HG03064 (cell line): ENCODE data around the gene ATP11C.
"Not testable (repeated sequence)": the region's sequence is repeated elsewhere in the genome, so short reads cannot be mapped to it uniquely, and the experiment has no call there.

ENCODE experiments used
- ATAC-seq: cut with Tn5 transposase; IDR thresholded peaks from one replicate; pipeline ENCODE4 v1.9.1; 2021; ENCODE audit warnings: low read depth; ENCODE audit not compliant: unreplicated experiment

Gene ATP11C

GRCh38 chrX:139864640-139865039, 68.2 kb downstream of the ATP11C start:
- ATAC-seq = no peak

- no peak for ATAC-seq
Observed at GRCh38 chrX:139862208-139862607, 70.6 kb downstream of the ATP11C start.

GRCh38 chrX:139856826-139857225, 76.0 kb downstream of the ATP11C start:
- not testable (repeated sequence) for ATAC-seq

DNA sequence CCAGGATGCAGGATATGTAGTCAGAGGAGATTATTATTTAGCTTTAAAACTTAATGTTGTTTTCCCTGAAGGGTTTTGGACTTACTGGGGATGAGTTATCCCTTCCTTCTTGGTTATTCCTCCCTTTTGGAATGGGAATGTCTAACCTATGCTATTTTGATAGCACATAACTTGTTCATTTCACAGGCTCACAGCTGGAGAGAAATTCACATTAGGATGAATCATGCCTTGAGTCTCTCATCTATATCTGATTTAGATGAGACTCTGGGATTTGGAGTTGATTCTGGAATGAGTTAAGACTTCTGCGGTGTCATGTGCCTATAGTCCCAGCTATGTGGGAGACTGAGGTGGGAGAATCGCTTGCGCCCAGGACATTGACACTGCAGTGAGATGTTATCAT, 81.1 kb downstream of the ATP11C start:
- no peak for ATAC-seq

- no peak for ATAC-seq
Observed at GRCh38 chrX:139850968-139851367, 81.9 kb downstream of the ATP11C start.

- peak; percentile 83 for ATAC-seq
Observed at GRCh38 chrX:139844884-139845283, 88.0 kb downstream of the ATP11C start.

DNA sequence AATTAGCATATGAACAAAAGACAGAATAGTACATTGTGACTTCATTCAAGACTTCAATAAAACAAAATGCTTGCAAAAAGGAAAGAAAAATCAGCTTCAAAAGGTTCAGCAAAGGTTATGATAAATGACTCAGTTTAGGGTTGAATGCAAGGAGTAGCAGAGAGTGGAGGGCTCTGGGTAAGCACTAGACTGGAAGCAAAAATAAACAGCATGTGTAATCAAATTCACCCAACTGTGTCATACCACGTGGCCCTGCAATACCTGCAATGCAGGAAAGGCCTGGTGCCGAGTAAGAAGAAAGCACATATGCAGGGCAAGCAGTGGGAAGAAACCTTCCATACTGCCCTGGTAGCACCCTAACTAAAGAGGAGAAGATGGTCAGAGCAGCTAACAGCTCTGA, 88.7 kb downstream of the ATP11C start:
- ATAC-seq = peak; percentile 57

GRCh38 chrX:139842326-139843185, 90.3 kb downstream of the ATP11C start:
- no peak for ATAC-seq

- ATAC-seq = not testable (repeated sequence)
Observed at GRCh38 chrX:139836335-139836734, 96.5 kb downstream of the ATP11C start.

- ATAC-seq = no peak
Observed at GRCh38 chrX:139834879-139835278, 98.0 kb downstream of the ATP11C start.

DNA sequence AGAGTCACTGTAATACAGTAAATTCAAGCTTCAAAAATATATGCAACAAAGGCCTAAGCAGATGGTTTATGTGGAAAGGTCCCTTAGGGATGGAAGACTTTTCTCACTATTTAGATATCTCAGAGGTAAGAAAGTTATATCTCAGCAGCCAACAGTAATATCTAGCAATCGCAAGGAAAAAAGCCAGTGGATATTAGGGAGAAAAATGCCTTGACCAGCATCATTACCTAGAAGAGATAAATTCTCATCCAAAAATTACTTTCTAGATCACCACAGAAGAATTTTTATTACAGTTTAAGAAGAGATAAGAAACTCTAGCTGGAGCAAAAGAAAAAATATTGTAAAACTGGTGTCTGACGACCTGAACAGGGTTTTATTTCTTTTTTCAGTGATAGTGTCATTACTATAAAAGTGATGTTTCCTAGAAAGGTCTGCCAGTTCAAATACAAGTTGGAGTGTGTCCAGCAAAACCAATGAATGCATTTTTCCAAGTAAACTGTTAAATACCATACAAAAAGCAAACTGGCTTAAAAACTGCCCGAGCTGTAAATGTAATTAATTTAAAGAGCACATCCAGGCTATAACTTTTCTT, 100.0 kb downstream of the ATP11C start:
- ATAC-seq = no peak

DNA sequence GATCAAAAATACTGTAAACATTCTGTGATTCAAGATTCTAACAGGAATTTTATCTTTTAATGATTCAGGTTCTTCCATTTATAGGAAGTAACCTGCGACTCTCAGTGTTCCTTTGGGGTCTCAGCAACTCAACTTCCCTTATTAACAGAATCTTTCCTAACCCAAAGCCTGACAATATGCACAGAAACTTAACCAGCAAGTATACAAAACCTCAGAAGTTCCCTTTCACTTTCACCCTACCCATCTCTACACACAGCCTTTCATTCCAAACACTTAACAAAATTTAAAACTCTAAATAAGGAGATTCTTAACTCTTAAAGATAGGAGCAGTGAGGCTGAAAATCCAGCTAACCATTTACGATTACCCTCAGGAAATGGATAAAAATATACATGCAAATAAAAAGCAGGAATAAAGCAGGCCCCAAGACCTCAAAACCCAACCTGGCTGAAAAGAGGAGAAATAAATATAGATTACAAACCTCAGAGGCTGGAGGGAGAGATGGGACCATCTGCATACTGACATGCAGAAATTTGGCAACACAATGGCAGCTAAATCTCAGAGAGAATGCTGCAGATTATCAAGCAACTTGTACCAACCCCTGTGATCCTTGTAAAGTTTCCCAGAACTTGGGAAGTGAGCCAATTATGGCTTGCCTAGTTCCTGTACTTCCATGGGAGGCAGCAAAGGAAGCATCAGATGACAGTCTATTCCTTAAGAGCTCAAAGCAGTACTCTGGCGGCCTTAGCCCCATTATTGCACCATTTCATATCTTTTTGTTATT, 101.0 kb downstream of the ATP11C start:
- peak; percentile 62 for ATAC-seq

- no peak for ATAC-seq
Observed at GRCh38 chrX:139831017-139831416, 101.8 kb downstream of the ATP11C start.

- ATAC-seq = no peak
Observed at GRCh38 chrX:139828830-139829229, 104.0 kb downstream of the ATP11C start.

DNA sequence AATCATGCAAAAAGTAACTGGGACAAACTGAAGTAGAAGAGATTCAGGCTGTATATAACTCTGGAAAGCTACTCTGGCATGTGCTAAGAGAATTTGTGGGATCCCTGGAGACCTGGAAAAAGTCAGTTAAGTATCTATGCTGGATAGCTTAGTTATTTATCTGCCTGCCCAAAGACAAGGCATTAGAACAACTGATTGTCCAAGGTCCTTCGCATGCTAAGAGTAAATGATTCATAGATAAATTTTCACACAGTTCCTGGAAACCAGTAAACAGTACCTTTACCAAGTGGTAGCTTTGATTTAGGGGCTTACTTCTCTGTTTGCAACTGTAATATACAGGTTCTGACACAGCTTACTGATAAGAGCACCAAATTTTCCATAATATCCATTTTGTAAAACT, 104.8 kb downstream of the ATP11C start:
- no peak for ATAC-seq

GRCh38 chrX:139826065-139827044, 106.5 kb downstream of the ATP11C start:
- ATAC-seq = no peak

DNA sequence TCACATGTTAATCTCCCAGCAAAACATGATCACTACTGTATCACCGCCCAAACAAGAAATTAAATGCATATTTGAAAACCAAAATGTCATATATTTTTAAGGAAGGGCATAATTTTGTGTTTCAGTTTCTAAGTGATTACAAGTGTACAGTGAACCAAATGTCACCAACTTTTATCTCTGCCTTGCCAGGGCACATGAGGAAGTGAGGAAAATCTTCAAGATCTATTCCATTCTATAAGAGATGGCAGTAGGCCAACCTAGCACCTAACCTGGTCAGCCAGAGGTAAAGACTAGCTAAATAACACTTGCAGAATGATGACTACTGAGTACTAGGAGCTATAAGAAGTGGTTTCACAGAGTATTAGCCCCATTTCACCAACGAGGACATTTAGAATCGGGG, 107.2 kb downstream of the ATP11C start:
- no peak for ATAC-seq

DNA sequence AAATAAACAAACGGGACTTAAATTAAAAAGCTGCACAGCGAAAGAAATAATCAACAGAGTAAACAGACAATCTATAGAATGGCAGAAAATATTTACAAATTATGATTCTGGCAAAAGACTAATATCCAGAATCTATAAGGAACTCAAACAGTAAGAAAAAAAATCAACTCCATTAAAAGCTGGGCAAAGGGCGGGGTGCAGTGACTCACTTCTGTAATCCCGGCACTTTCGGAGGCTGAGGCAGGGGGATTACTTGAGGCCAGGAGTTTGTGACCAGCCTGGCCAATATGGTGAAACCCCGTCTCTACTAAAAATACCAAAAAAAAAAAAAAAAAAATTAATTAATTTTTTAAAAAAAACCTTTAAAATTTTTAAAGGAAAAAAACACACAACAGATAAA, 109.0 kb downstream of the ATP11C start:
- ATAC-seq = no peak

DNA sequence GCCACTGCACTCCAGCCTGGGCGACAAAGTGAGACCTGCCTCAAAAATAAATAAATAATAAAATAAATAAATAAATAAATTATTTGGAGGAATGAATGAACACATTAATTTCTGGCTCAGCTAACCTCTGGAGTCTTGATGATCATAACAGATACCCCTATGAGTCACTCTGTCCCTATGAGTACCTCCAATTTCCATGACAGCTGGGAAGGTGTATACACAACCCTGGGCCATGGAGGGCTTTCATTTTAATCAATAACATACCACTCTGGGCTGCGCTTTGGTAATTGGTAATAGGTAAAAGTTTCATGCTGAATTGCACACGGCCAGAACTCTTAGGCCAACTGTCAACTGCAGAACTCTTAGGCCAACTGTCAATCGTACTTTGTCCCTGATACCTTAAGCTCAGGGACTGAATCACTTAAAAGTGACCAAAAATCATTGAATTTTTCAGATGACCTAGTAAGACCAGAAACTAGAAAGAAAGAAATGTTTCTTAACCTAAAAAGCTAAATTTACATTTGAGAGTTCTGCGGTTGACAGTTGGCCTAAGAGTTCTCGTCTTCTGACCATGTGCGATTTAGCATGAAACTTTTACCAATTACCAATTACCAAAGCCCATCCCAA, 112.4 kb downstream of the ATP11C start:
- no peak for ATAC-seq

- ATAC-seq = no peak
Observed at GRCh38 chrX:139816204-139816603, 116.6 kb downstream of the ATP11C start.
